ENCODE measurements around the gene LYPLA2.
"Not testable (repeated sequence)": the region's sequence is repeated elsewhere in the genome, so short reads cannot be mapped to it uniquely, and the experiment has no call there.

LYPLA2 gene

GRCh38 chr1:23801338-23801748, 10.4 kb downstream of the LYPLA2 start:
- DNase-seq: no peak

- no peak for DNase-seq
These were observed 10.9 kb downstream of the LYPLA2 start for GRCh38 chr1:23801876-23802275.

GRCh38 chr1:23802809-23803342, 11.9 kb downstream of the LYPLA2 start:
- not testable (repeated sequence) for DNase-seq

- no peak for DNase-seq
These were observed 12.7 kb downstream of the LYPLA2 start for GRCh38 chr1:23803674-23804073.

- DNase-seq: no peak
These were observed 13.4 kb downstream of the LYPLA2 start for GRCh38 chr1:23804183-23804835.

GRCh38 chr1:23805025-23805424, 14.1 kb downstream of the LYPLA2 start:
- DNase-seq: no peak

GRCh38 chr1:23806280-23806679, 15.3 kb downstream of the LYPLA2 start:
- DNase-seq: no peak

GRCh38 chr1:23807453-23807852, 16.5 kb downstream of the LYPLA2 start:
- no peak for DNase-seq

GRCh38 chr1:23809751-23810171, 18.8 kb downstream of the LYPLA2 start:
- peak; percentile 68 to 75 for DNase-seq

- DNase-seq: peak; percentile 53 to 54
These were observed 20.0 kb downstream of the LYPLA2 start for GRCh38 chr1:23810818-23811540.

GRCh38 chr1:23814016-23814415, 23.1 kb downstream of the LYPLA2 start:
- DNase-seq: no peak

GRCh38 chr1:23816361-23816760, 25.4 kb downstream of the LYPLA2 start:
- DNase-seq: no peak

- DNase-seq: no peak
These were observed 26.0 kb downstream of the LYPLA2 start for GRCh38 chr1:23816906-23817305.

GRCh38 chr1:23817633-23818032, 26.7 kb downstream of the LYPLA2 start:
- no peak for DNase-seq

- DNase-seq: no peak
These were observed 32.8 kb downstream of the LYPLA2 start for GRCh38 chr1:23823767-23824166.

- no peak for DNase-seq
These were observed 33.7 kb downstream of the LYPLA2 start for GRCh38 chr1:23824711-23825075.

GRCh38 chr1:23825076-23825761, 34.3 kb downstream of the LYPLA2 start, which contains the start of gene HMGCL:
Gene HMGCL, minus strand, starts transcription at chr1:23825429. Its CDS starts 14 bp downstream, at chr1:23825415.
- DNase-seq: peak; percentile 81 to 84

- no peak for DNase-seq
These were observed 35.0 kb downstream of the LYPLA2 start for GRCh38 chr1:23825762-23826522.

GRCh38 chr1:23826590-23826989, 35.6 kb downstream of the LYPLA2 start:
- not testable (repeated sequence) for DNase-seq

GRCh38 chr1:23827717-23828116, 36.8 kb downstream of the LYPLA2 start:
- no peak for DNase-seq

GRCh38 chr1:23834156-23834555, 43.2 kb downstream of the LYPLA2 start:
- DNase-seq: not testable (repeated sequence)

- DNase-seq: no peak
These were observed 45.1 kb downstream of the LYPLA2 start for GRCh38 chr1:23836037-23836436.

- DNase-seq: no peak
These were observed 47.0 kb downstream of the LYPLA2 start for GRCh38 chr1:23837908-23838307.
